ENCODE data around the gene APP. TPM values are rescaled to one million over a fixed set of nuclear protein-coding genes. Genes with fewer than 3 reads are reported as not detected.

Gene APP
- total RNA-seq, 1 donor from 2014 or later: 136 TPM

GRCh38 chr21:25987531-25987930, 183.0 kb downstream of the APP start:
- ATAC-seq (no peak), DNase-seq (ENCODE audit: low spot score) (no peak)

GRCh38 chr21:25986928-25987327, 183.6 kb downstream of the APP start:
- ATAC-seq: no peak
- no peak for DNase-seq (ENCODE audit: low spot score)

- no peak for ATAC-seq
These were observed 184.6 kb downstream of the APP start for GRCh38 chr21:25985990-25986389.

GRCh38 chr21:25984538-25984937, 186.0 kb downstream of the APP start:
- ATAC-seq (no peak), DNase-seq (ENCODE audit: low spot score) (no peak)

More at GRCh38 chr21:25985990-25986389, 184.6 kb downstream of the APP start:
- no peak for DNase-seq (ENCODE audit: low spot score)

- ATAC-seq (peak; percentile 75), DNase-seq (ENCODE audit: low spot score) (no peak)
These were observed 186.8 kb downstream of the APP start for GRCh38 chr21:25983745-25984144.

- ATAC-seq (no peak), DNase-seq (ENCODE audit: low spot score) (no peak)
These were observed 189.9 kb downstream of the APP start for GRCh38 chr21:25980710-25981109.

- ATAC-seq (no peak), DNase-seq (ENCODE audit: low spot score) (no peak)
These were observed 190.5 kb downstream of the APP start for GRCh38 chr21:25979845-25980616.

GRCh38 chr21:25977068-25977611, 193.4 kb downstream of the APP start:
- ATAC-seq (no peak), DNase-seq (ENCODE audit: low spot score) (no peak)

GRCh38 chr21:25974964-25975363, 195.6 kb downstream of the APP start:
- DNase-seq (ENCODE audit: low spot score) (no peak), ATAC-seq (no peak)

GRCh38 chr21:25970254-25970930, 200.2 kb downstream of the APP start:
- DNase-seq (ENCODE audit: low spot score) (no peak), ATAC-seq (peak; percentile 40)

GRCh38 chr21:25967901-25968438, 202.6 kb downstream of the APP start:
- DNase-seq (ENCODE audit: low spot score): no peak
- no peak for ATAC-seq

- DNase-seq (ENCODE audit: low spot score) (no peak), ATAC-seq (peak; percentile 53)
These were observed 203.2 kb downstream of the APP start for GRCh38 chr21:25967181-25967900.

GRCh38 chr21:25965951-25966707, 204.4 kb downstream of the APP start:
- no peak for DNase-seq (ENCODE audit: low spot score)
- ATAC-seq: no peak

- DNase-seq (ENCODE audit: low spot score) (no peak), ATAC-seq (no peak)
These were observed 205.6 kb downstream of the APP start for GRCh38 chr21:25964926-25965325.

GRCh38 chr21:25964015-25964414, 206.6 kb downstream of the APP start:
- DNase-seq (ENCODE audit: low spot score) (no peak), ATAC-seq (peak; percentile 69)

GRCh38 chr21:25963181-25963580, 207.4 kb downstream of the APP start:
- ATAC-seq (peak; percentile 23), DNase-seq (ENCODE audit: low spot score) (no peak)

- DNase-seq (ENCODE audit: low spot score) (no peak), ATAC-seq (no peak)
These were observed 209.5 kb downstream of the APP start for GRCh38 chr21:25961042-25961441.

GRCh38 chr21:25960402-25960801, 210.2 kb downstream of the APP start:
- DNase-seq (ENCODE audit: low spot score) (no peak), ATAC-seq (no peak)

- no peak for ATAC-seq
These were observed 210.8 kb downstream of the APP start for GRCh38 chr21:25959799-25960198.

GRCh38 chr21:25956993-25957714, 213.4 kb downstream of the APP start:
- no peak for ATAC-seq
- DNase-seq (ENCODE audit: low spot score): no peak

More at GRCh38 chr21:25959799-25960198, 210.8 kb downstream of the APP start:
- DNase-seq (ENCODE audit: low spot score): no peak
